SU-DHL-6 (cell line): ENCODE measurements around the gene TAS2R16.

Source experiments
- H2AFZ ChIP-seq: fragments of 200-600 bp; sonication (generic); 2 replicates; pipeline ENCODE4 v1.6.1; 2014; ENCODE audit warnings: low read depth, mild to moderate bottlenecking, moderate library complexity, mixed read lengths, antibody characterized with exemption, low read length; ENCODE audit not compliant: severe bottlenecking
- H3F3A ChIP-seq: fragments of 200-600 bp; shearing (Covaris generic); 2 replicates; pipeline ENCODE4 v1.6.0; 2016; ENCODE audit warnings: antibody characterized with exemption, mild to moderate bottlenecking; ENCODE audit not compliant: insufficient read depth
- H3K27ac ChIP-seq: fragments of 200-600 bp; sonication (generic); 2 replicates; pipeline ENCODE4 v1.5.1; 2016; ENCODE audit warnings: low read depth, mild to moderate bottlenecking, low read length, moderate library complexity, mixed read lengths
- H3K27me3 ChIP-seq: fragments of 200-600 bp; sonication (generic), shearing (Covaris generic); 2 replicates; pipeline ENCODE4 v1.6.0; 2014; ENCODE audit warnings: mild to moderate bottlenecking, low read length
- H3K36me3 ChIP-seq: fragments of 200-600 bp; sonication (generic); 2 replicates; pipeline ENCODE4 v1.6.1; 2014; ENCODE audit warnings: mild to moderate bottlenecking, low read length, mixed read lengths
- H3K4me2 ChIP-seq: fragments of 300-600, 200-600 bp; shearing (Covaris generic), sonication (generic); 2 replicates; pipeline ENCODE4 v1.6.0; 2014; ENCODE audit warnings: low read length, low read depth, mild to moderate bottlenecking; ENCODE audit not compliant: poor library complexity, severe bottlenecking
- H3K4me3 ChIP-seq: fragments of 200-600 bp; sonication (generic); 2 replicates; pipeline ENCODE4 v1.5.1; 2014; ENCODE audit warnings: antibody characterized with exemption, low read length, mild to moderate bottlenecking, mixed read lengths; ENCODE audit not compliant: insufficient read depth, poor library complexity, severe bottlenecking
- H3K79me2 ChIP-seq: fragments of 200-600 bp; sonication (generic); 2 replicates; pipeline ENCODE4 v1.6.1; 2014; ENCODE audit warnings: mild to moderate bottlenecking, low read length, moderate library complexity; ENCODE audit not compliant: insufficient read depth
- H3K9ac ChIP-seq: fragments of 200-600 bp; sonication (generic); 2 replicates; pipeline ENCODE4 v1.7.0; 2014; ENCODE audit warnings: mild to moderate bottlenecking, low read length
- H3K9me2 ChIP-seq: fragments of 200-600 bp; sonication (generic); replicated peaks from 2 replicates; pipeline ENCODE4 v1.6.1; 2014; ENCODE audit warnings: low read length; ENCODE audit not compliant: insufficient read depth
- H3K9me3 ChIP-seq: fragments of 200-600 bp; sonication (generic); 2 replicates; pipeline ENCODE4 v1.6.1; 2014; ENCODE audit warnings: low read length, mixed read lengths; ENCODE audit not compliant: insufficient read depth
- H4K20me1 ChIP-seq: fragments of 200-600 bp; sonication (generic); 2 replicates; pipeline ENCODE4 v1.6.1; 2014; ENCODE audit warnings: low read depth, mild to moderate bottlenecking, antibody characterized with exemption, low read length, moderate library complexity, mixed read lengths
- EZH2phosphoT487 ChIP-seq: fragments of 200-600 bp; sonication (generic), shearing (Covaris generic); conservative IDR thresholded peaks from 2 replicates; pipeline ENCODE4 v1.6.1; 2018; ENCODE audit warnings: mild to moderate bottlenecking, antibody characterized with exemption, low read length, moderate library complexity, mixed read lengths
- TF ChIP-seq, protein P1 (sequence below): fragments of 200-600 bp; sonication (generic); IDR thresholded peaks from one replicate; pipeline ENCODE4 v1.5.1; 2017; ENCODE audit warnings: antibody characterized with exemption, mild to moderate bottlenecking, low read length, moderate library complexity; ENCODE audit not compliant: insufficient read depth, poor library complexity, severe bottlenecking

Gene TAS2R16

DNA sequence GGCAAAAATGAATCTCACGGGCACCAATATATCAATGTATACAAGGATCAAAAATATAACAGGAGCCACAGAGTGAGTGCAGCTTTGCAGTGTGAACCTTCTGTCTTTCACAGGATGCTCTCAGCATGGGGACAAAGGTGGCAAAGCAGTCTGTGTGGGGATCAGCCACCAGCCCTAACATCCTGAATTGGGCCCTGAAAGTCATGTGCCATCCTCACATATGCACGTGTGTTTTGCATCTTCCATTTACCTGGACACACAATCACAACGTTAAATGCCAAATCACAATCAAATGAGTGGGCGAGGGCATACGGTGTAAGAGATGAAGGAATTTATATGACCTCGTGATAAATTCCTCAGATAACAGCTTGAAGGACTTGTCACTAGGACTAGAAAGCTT is 6.5 kb downstream of the TAS2R16 start:
- Histone ChIP-seq H3K9ac (no peak overlapping the region), H3F3A (no peaks in the 10 kb centered on the region), H3K9me3 (no peaks in the 10 kb centered on the region), H3K9me2 (no peaks in the 10 kb centered on the region), H3K4me2 (no peak overlapping the region), H3K27ac (no peak overlapping the region), H4K20me1 (no peaks in the 10 kb centered on the region), H2AFZ (no peak overlapping the region), H3K36me3 (no peaks in the 10 kb centered on the region), H3K4me3 (no peak overlapping the region), H3K27me3 (no peaks in the 10 kb centered on the region), H3K79me2 (no peaks in the 10 kb centered on the region)
- TF ChIP-seq, protein P1, sequence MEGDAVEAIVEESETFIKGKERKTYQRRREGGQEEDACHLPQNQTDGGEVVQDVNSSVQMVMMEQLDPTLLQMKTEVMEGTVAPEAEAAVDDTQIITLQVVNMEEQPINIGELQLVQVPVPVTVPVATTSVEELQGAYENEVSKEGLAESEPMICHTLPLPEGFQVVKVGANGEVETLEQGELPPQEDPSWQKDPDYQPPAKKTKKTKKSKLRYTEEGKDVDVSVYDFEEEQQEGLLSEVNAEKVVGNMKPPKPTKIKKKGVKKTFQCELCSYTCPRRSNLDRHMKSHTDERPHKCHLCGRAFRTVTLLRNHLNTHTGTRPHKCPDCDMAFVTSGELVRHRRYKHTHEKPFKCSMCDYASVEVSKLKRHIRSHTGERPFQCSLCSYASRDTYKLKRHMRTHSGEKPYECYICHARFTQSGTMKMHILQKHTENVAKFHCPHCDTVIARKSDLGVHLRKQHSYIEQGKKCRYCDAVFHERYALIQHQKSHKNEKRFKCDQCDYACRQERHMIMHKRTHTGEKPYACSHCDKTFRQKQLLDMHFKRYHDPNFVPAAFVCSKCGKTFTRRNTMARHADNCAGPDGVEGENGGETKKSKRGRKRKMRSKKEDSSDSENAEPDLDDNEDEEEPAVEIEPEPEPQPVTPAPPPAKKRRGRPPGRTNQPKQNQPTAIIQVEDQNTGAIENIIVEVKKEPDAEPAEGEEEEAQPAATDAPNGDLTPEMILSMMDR, result no peak
- no peak for TF ChIP-seq EZH2phosphoT487

DNA sequence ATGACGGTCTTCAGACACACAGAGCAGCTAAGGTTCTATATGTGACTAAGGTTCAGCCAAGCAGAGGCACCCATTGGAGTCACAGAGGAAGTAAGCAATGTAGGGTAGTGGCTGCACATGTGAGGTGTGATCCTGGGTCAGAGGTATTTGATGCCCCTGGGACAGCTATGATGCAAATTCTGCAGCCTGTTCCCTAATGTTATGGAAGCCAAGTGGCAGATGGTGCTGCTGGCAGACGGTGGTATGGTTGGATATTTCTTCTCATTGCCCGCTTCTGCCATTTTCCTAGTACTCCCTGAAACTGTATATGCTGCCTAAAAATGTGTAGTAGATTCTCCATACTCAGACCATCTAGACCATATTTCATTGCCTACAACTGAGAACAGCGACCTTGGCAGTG is 7.2 kb downstream of the TAS2R16 start:
- Histone ChIP-seq H3K4me2 (no peak overlapping the region), H3K27me3 (no peaks in the 10 kb centered on the region), H3K36me3 (no peaks in the 10 kb centered on the region), H3K9me3 (no peaks in the 10 kb centered on the region), H3F3A (no peaks in the 10 kb centered on the region), H3K9ac (no peak overlapping the region), H3K9me2 (no peaks in the 10 kb centered on the region), H3K27ac (no peak overlapping the region), H4K20me1 (no peaks in the 10 kb centered on the region), H3K4me3 (no peak overlapping the region), H2AFZ (no peak overlapping the region), H3K79me2 (no peaks in the 10 kb centered on the region)
- TF ChIP-seq, protein P1, result no peak
- no peak for TF ChIP-seq EZH2phosphoT487

DNA sequence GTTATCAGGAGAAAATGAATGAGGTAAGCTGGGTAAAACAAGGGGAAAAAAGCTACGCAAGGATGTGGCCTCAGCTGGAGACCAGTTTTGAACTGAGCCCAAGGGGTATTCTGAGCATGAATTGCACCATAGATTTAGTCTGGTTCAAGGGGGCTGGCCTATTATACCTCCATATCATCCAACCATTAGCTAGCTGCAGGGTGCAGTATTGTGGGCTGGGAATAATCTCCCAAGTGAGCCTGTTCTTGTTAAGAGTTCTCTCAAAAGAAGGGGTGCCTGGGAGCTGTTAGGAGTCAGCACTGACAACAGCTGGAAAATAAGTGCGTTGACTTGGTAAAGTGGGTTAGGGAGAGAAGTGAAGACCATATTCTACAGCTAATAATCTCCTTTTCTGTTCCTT is 8.0 kb downstream of the TAS2R16 start:
- Histone ChIP-seq H3K4me3 (no peak overlapping the region), H3K27ac (no peak overlapping the region), H3K79me2 (no peaks in the 10 kb centered on the region), H3K9me2 (no peaks in the 10 kb centered on the region), H2AFZ (no peak overlapping the region), H4K20me1 (no peaks in the 10 kb centered on the region), H3K9ac (no peak overlapping the region), H3K9me3 (no peaks in the 10 kb centered on the region), H3F3A (no peaks in the 10 kb centered on the region), H3K4me2 (no peak overlapping the region), H3K36me3 (no peaks in the 10 kb centered on the region), H3K27me3 (no peaks in the 10 kb centered on the region)
- TF ChIP-seq, protein P1, result no peak
- TF ChIP-seq EZH2phosphoT487, result no peak
